IPS-11a (cell line): Measurements from ENCODE around the gene WASF3.
"Not testable (repeated sequence)": the region's sequence is repeated elsewhere in the genome, so short reads cannot be mapped to it uniquely, and the experiment has no call there.

Experiments used
- H3K4me3 ChIP-seq: one replicate; pipeline ENCODE4 v1.5.1; 2013; ENCODE audit warnings: low read depth, low read length, control low read depth

WASF3 gene

GRCh38 chr13:26708007-26708297 lies 150.5 kb downstream of the WASF3 start:
- H3K4me3 ChIP-seq, result no peak overlapping the region

- no peak overlapping the region for H3K4me3 ChIP-seq
These were observed 152.0 kb downstream of the WASF3 start for GRCh38 chr13:26709461-26709860.

DNA sequence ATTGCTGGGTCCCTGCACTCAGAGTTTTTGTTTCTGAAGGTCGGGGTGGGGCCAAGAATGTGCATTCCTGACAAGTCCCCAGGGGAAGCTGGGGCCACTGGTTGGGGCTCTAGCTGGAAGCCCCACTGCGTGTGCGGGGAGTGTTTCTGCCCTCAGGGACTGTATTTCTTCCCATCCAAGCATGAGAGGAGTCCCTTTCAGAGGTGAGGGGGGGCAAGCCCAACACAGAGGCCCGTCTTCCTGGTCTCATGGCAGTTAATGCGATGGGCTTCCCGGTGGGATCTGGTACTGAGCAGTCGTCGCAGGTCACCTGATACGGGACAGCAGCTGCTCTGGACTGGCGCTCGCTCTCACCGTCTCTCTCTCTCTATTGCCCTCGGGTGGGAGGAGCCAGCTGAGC lies 152.7 kb downstream of the WASF3 start:
- no peak overlapping the region for H3K4me3 ChIP-seq

- H3K4me3 ChIP-seq, result no peak overlapping the region
These were observed 153.7 kb downstream of the WASF3 start for GRCh38 chr13:26711211-26711610.

GRCh38 chr13:26713341-26713740 lies 155.9 kb downstream of the WASF3 start:
- H3K4me3 ChIP-seq, result no peak overlapping the region

DNA sequence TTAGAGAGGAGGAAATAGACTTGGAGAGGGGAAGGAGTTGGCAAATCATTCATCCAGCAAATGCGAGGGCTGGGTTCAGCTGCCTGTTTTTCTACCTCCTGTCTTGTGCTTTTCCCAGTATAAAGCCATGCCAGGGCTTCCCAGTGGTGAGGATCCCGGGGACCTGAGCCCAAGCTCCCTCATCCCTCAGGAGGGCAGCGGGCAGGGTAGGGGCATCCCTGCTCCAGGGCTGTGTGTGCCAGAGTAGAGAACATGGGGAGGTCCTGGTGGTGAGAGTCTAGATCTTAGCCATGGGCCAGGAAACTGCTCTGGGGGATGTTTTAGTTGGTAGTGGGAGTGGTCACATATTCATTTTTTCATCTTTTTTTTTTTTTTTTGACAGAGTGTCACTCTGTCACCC lies 159.5 kb downstream of the WASF3 start:
- H3K4me3 ChIP-seq, result no peak overlapping the region

- no peak overlapping the region for H3K4me3 ChIP-seq
These were observed 160.7 kb downstream of the WASF3 start for GRCh38 chr13:26718146-26718545.

GRCh38 chr13:26718872-26719271 lies 161.4 kb downstream of the WASF3 start:
- no peak overlapping the region for H3K4me3 ChIP-seq

DNA sequence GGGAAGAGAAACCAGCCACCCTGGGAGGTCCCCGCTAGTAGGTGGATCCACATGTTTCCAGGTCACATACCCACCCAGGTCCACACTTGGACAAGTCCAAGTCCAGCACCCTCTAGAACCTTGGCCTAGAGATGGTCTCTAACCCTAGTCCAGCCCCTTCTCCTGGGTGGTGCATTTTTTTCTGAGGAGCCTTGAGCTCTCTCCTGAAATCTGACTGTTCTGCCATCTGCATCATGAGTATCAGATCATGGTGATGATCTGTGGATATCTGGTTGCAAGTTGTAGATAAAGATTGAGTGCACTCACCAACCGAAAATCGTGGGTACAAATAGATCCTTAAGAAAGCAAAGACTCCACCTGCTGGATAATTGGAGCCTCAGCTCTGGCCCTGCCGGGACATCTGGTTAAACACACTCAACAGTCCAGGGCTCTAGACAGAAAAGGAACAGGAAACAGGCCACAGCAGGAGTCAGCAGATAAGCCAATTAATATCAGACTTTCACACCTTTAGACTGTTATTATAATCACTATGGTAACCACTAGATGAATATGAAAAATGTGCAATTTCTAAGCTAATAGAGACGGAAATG lies 162.0 kb downstream of the WASF3 start:
- no peak overlapping the region for H3K4me3 ChIP-seq

DNA sequence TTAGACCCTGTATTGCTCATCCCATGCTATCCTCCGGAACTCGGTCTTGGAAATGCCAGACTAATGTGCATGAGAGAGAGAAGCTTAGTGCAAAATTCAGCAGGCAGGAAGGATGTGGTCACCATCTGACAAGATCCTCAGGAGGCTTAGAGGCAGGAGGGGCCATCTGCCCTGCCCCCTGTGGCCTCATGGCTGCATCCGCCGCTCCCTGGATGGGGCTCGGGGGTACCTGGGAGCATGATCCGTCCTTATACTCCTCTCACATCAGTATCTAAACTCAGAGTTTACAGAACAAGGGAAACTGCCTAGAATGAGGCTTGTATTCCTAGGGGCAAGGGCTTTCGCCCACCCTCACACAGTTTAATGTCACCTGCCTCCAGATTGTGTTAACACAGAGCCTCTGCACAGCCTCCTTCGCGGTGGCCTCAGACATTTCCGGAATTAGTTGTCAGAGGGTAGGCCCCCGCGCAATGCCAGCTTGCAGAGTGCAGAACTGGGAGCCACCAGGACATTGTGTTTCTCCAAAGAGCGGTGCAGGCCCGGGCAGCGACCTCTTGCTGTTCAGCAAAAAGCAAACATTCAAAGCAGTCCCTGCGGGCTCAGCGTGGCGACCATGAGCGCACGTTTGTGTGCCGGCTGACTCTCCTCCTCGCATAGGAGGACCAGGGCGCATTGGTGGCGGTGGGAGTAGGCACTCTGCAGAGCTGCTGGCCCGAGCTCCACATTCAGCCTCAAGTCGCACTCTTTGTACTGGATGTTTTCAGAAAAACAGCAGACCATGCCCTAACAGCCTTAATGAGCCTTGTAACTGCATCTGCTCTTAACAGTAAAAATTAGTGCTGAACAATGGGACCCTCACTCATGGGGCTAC lies 164.0 kb downstream of the WASF3 start:
- no peak overlapping the region for H3K4me3 ChIP-seq

- H3K4me3 ChIP-seq, result no peak overlapping the region
These were observed 164.8 kb downstream of the WASF3 start for GRCh38 chr13:26722321-26722720.

GRCh38 chr13:26723620-26724019 lies 166.1 kb downstream of the WASF3 start:
- H3K4me3 ChIP-seq, result not testable (repeated sequence)

- no peak overlapping the region for H3K4me3 ChIP-seq
These were observed 169.2 kb downstream of the WASF3 start for GRCh38 chr13:26726684-26727083.

GRCh38 chr13:26727122-26727521 lies 169.6 kb downstream of the WASF3 start:
- H3K4me3 ChIP-seq, result no peak overlapping the region

- H3K4me3 ChIP-seq, result no peak overlapping the region
These were observed 170.2 kb downstream of the WASF3 start for GRCh38 chr13:26727633-26728032.

GRCh38 chr13:26735677-26736076 lies 178.2 kb downstream of the WASF3 start:
- H3K4me3 ChIP-seq, result no peak overlapping the region
